Measurements from ENCODE around the gene CACNA1B. TPM values are rescaled to one million over a fixed set of nuclear protein-coding genes. Genes with fewer than 3 reads are reported as not detected.

The CACNA1B gene
- total RNA-seq, 1 donor from 2014 or later: 0.84 TPM

DNA sequence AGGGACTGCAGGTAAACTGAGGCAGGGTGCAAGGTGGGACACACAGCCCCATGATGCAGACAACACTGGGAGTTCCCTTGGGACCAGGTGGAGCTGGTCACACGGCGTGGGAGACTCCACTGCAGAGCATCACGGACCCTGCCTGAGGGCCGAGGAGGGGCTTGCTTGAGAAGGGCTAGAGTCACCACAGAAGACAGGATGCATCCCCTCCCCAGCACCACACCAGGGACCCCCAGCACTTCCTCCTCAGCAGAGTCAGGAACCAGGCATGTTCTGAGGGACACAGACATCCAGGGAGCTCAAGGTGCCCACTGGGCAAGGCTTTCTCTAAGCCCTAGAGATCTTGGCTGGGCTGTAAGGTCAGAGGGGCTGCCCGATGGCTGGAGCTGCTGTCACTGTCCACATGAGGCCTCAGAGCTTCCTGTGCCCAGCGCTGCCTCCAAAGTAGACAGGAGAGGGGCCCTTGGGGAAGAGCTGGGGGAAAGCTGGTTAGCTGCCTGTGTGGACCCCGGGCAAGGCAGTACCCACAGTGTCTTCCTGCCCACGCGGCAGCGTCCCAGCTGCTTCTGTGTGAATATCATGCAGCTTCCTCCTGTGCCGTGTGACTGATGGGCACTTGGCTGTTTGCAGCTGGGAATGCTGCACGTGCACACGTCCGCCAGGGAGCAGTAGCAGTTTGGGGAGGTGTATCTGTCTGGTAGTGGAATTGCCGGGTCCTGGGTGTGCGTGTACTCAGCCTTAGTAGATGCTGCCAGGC is 176.6 kb downstream of the CACNA1B start:
- TF ChIP-seq, protein P1, sequence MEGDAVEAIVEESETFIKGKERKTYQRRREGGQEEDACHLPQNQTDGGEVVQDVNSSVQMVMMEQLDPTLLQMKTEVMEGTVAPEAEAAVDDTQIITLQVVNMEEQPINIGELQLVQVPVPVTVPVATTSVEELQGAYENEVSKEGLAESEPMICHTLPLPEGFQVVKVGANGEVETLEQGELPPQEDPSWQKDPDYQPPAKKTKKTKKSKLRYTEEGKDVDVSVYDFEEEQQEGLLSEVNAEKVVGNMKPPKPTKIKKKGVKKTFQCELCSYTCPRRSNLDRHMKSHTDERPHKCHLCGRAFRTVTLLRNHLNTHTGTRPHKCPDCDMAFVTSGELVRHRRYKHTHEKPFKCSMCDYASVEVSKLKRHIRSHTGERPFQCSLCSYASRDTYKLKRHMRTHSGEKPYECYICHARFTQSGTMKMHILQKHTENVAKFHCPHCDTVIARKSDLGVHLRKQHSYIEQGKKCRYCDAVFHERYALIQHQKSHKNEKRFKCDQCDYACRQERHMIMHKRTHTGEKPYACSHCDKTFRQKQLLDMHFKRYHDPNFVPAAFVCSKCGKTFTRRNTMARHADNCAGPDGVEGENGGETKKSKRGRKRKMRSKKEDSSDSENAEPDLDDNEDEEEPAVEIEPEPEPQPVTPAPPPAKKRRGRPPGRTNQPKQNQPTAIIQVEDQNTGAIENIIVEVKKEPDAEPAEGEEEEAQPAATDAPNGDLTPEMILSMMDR (IDR thresholded peaks at IDR 0.05; ENCODE audit: insufficient read depth, low read length, poor library complexity, severe bottlenecking): no peak
- H3K36me3 ChIP-seq (ENCODE audit: control insufficient read depth, insufficient read depth, low read length): no peaks in the 10 kb centered on the region
- no peak for DNase-seq (ENCODE audit: low read depth)
- no peak overlapping the region for H3K4me3 ChIP-seq (ENCODE audit: low read depth, low read length)
- no peaks in the 10 kb centered on the region for H3K27me3 ChIP-seq (ENCODE audit: control insufficient read depth, insufficient read depth, low read length)

DNA sequence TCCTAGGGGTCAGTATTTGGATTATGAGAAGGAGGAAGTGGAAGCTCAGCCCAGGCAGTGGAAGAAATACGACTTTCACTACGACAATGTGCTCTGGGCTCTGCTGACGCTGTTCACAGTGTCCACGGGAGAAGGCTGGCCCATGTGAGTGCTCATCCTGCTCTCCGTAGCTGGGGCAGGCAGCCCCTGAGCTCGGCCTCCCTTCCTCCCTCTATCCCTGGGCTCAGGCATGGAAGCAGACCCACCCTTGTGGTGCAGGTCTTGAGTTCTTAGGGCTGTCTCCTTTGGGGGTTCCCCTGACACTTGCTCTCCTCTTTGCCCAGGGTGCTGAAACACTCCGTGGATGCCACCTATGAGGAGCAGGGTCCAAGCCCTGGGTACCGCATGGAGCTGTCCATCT is 180.1 kb downstream of the CACNA1B start:
- no peak overlapping the region for H3K4me3 ChIP-seq (ENCODE audit: low read depth, low read length)
- TF ChIP-seq, protein P1 (IDR thresholded peaks at IDR 0.05; ENCODE audit: insufficient read depth, low read length, poor library complexity, severe bottlenecking): no peak
- H3K36me3 ChIP-seq (ENCODE audit: control insufficient read depth, insufficient read depth, low read length): no peaks in the 10 kb centered on the region
- no peaks in the 10 kb centered on the region for H3K27me3 ChIP-seq (ENCODE audit: control insufficient read depth, insufficient read depth, low read length)
- no peak for DNase-seq (ENCODE audit: low read depth)

DNA sequence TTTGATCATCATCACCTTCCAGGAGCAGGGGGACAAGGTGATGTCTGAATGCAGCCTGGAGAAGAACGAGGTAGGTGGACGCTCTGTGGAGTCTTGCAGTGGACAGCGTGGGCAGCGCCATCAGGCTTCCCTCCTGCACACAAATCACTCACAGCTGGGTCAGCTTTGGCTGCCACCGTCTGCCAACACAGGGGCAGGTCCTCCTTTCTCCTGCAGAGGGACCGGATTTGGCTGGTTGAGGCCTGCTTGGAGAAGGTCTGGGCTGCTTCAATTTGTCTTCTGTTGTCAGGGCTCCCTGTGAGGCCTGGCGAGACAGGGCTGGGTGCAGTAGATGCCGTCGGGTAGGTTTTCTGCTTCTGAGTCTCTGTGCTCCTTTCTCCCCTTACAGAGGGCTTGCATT is 180.6 kb downstream of the CACNA1B start:
- DNase-seq (ENCODE audit: low read depth): no peak
- Histone ChIP-seq H3K36me3 (ENCODE audit: control insufficient read depth, insufficient read depth, low read length) (no peaks in the 10 kb centered on the region), H3K27me3 (ENCODE audit: control insufficient read depth, insufficient read depth, low read length) (no peaks in the 10 kb centered on the region), H3K4me3 (ENCODE audit: low read depth, low read length) (no peak overlapping the region)
- TF ChIP-seq, protein P1 (IDR thresholded peaks at IDR 0.05; ENCODE audit: insufficient read depth, low read length, poor library complexity, severe bottlenecking): no peak

DNA sequence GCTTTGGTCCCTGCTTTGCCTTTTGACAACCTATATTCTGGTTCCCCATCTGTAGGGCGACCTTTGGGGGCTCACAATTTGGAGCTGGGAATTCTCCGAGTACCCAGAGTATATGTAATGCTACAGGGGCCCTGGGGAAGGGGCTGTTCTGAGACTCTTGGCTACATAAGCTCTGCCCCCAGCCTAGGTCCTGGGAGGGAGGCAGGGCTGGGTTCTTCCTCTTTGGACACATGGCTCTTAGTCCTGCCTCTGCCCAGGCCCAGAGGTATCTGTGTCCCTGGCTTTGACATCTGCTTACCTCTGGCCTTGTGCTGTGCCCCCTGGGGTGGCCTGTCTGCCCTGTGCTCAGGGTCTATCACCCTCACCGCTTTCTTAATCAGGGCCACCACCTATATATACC is 181.6 kb downstream of the CACNA1B start:
- no peak overlapping the region for H3K4me3 ChIP-seq (ENCODE audit: low read depth, low read length)

DNA sequence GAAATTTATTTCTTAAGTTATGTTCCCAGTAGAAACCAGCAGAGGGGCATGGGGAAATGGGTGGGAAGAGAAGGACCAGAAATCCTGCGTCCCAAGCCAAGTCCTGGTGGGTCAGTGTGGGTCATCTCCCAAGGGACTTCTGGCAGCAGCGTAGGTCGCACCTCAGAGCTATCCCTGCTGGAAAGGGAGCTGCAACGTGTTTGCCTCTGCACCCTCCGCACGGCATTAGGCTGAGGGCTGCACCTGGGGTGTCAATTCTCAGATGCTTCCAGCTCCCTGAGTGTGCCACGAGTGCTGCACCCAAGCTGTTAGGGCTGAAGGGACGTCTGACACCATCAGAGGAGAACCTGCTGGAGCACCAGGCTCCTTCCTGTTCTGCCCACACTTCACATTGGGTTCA is 182.8 kb downstream of the CACNA1B start:
- no peak for DNase-seq (ENCODE audit: low read depth)
- TF ChIP-seq, protein P1 (IDR thresholded peaks at IDR 0.05; ENCODE audit: insufficient read depth, low read length, poor library complexity, severe bottlenecking): no peak
- Histone ChIP-seq H3K4me3 (ENCODE audit: low read depth, low read length) (no peak overlapping the region), H3K36me3 (ENCODE audit: control insufficient read depth, insufficient read depth, low read length) (no peaks in the 10 kb centered on the region), H3K27me3 (ENCODE audit: control insufficient read depth, insufficient read depth, low read length) (no peaks in the 10 kb centered on the region)

More for the DNA sequence above, 181.6 kb downstream of the CACNA1B start:
- DNase-seq (ENCODE audit: low read depth): no peak
- Histone ChIP-seq H3K27me3 (ENCODE audit: control insufficient read depth, insufficient read depth, low read length) (no peaks in the 10 kb centered on the region), H3K36me3 (ENCODE audit: control insufficient read depth, insufficient read depth, low read length) (no peaks in the 10 kb centered on the region)
- TF ChIP-seq, protein P1 (IDR thresholded peaks at IDR 0.05; ENCODE audit: insufficient read depth, low read length, poor library complexity, severe bottlenecking): no peak

DNA sequence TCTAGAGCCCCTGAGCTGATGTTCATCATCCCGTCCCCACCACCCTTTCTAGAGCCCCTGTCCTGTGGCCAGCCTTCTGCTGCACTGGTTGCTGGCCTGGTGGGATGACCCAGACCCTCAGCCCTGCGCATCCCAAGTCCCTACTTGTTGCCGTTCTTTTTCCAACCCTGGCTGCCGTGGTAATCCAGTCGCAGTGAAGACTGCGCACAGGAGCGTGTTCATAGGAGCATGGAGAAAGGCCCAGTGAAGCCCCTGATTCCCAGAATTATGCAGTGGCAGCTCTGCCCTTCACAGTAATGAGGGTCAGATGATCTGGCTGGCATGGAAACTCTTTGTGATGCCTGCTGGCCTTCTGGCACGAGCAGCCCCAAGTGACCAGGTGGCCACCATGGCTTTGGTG is 183.3 kb downstream of the CACNA1B start:
- no peak overlapping the region for H3K4me3 ChIP-seq (ENCODE audit: low read depth, low read length)
- DNase-seq (ENCODE audit: low read depth): no peak
- H3K36me3 ChIP-seq (ENCODE audit: control insufficient read depth, insufficient read depth, low read length): no peaks in the 10 kb centered on the region
- TF ChIP-seq, protein P1 (IDR thresholded peaks at IDR 0.05; ENCODE audit: insufficient read depth, low read length, poor library complexity, severe bottlenecking): no peak
- H3K27me3 ChIP-seq (ENCODE audit: control insufficient read depth, insufficient read depth, low read length): no peaks in the 10 kb centered on the region
